HG03103 (cell line): ENCODE results near the gene TNF.
"Not testable (repeated sequence)": the region's sequence is repeated elsewhere in the genome, so short reads cannot be mapped to it uniquely, and the experiment has no call there.

ENCODE experiments used
- ATAC-seq: cut with Tn5 transposase; IDR thresholded peaks from one replicate; pipeline ENCODE4 v1.9.1; 2021; ENCODE audit warnings: low read depth; ENCODE audit not compliant: unreplicated experiment

The TNF gene

GRCh38 chr6:31586599-31587281, 11.4 kb downstream of the TNF start:
- ATAC-seq = no peak

- ATAC-seq = no peak
These were observed 12.7 kb downstream of the TNF start for GRCh38 chr6:31587791-31588777.

GRCh38 chr6:31588871-31589650, 13.7 kb downstream of the TNF start:
- no peak for ATAC-seq

GRCh38 chr6:31590691-31591090, 15.3 kb downstream of the TNF start:
- ATAC-seq = not testable (repeated sequence)

GRCh38 chr6:31592396-31592771, 17.0 kb downstream of the TNF start:
- ATAC-seq = no peak

GRCh38 chr6:31597006-31597405, 21.6 kb downstream of the TNF start:
- no peak for ATAC-seq

- no peak for ATAC-seq
These were observed 32.0 kb downstream of the TNF start for GRCh38 chr6:31607317-31607716.

GRCh38 chr6:31609519-31610406, 34.4 kb downstream of the TNF start:
- ATAC-seq = no peak

- ATAC-seq = no peak
These were observed 35.6 kb downstream of the TNF start for GRCh38 chr6:31610968-31611367.

- ATAC-seq = no peak
These were observed 38.8 kb downstream of the TNF start for GRCh38 chr6:31614075-31614619.

- no peak for ATAC-seq
These were observed 39.6 kb downstream of the TNF start, which contains the start of gene AIF1 for GRCh38 chr6:31614684-31615578. Gene AIF1, plus strand, starts transcription at chr6:31615234. Its CDS starts 96 bp downstream, at chr6:31615330.

GRCh38 chr6:31615748-31616147, 40.4 kb downstream of the TNF start:
- ATAC-seq = no peak

GRCh38 chr6:31617010-31617409, 41.6 kb downstream of the TNF start:
- ATAC-seq = no peak

GRCh38 chr6:31619805-31620585, 44.6 kb downstream of the TNF start:
- peak; percentile 66 for ATAC-seq

- peak; percentile 38 for ATAC-seq
These were observed 45.4 kb downstream of the TNF start, which contains the start of gene PRRC2A for GRCh38 chr6:31620586-31621319. Gene PRRC2A, plus strand, starts transcription at chr6:31620715. Its CDS starts 2,075 bp downstream, at chr6:31622790.

GRCh38 chr6:31621320-31621939, 46.1 kb downstream of the TNF start:
- no peak for ATAC-seq

GRCh38 chr6:31621991-31622390, 46.6 kb downstream of the TNF start:
- no peak for ATAC-seq
